PC-3 (cell line): ENCODE measurements around the gene TNFAIP8. TPM values are rescaled to one million over a fixed set of nuclear protein-coding genes. Genes with fewer than 3 reads are reported as not detected.

Source experiments
- ATAC-seq: fragments of 200-7000 bp; cut with Tn5 transposase; 2 replicates; pipeline ENCODE4 v1.9.1; 2020; ENCODE audit warnings: mild to moderate bottlenecking, moderate library complexity
- BruUV-seq: library from RNA; stranded (reverse); fragments of 400-500 nt; replicated peaks from 2 replicates; lab custom pipeline; 2021; lab: Mats Ljungman, UMichigan
- CTCF ChIA-PET: fragments of 300-600 bp; sonication (Branson Sonifier 250); formaldehyde crosslinking; loops from one replicate; lab custom pipeline; 2022; ENCODE audit warnings: antibody characterized with exemption; lab: Charles Lee
- POLR2A ChIA-PET: fragments of 300-600 bp; sonication (Branson Sonifier 250); formaldehyde crosslinking; loops from one replicate; lab custom pipeline; 2022; ENCODE audit warnings: antibody characterized with exemption; ENCODE audit not compliant: unreplicated experiment; lab: Charles Lee
- DNase-seq: peaks from one replicate; pipeline ENCODE4 v3.0.0-alpha.2; 2015
- H2AFZ ChIP-seq: fragments of 300-600 bp; sonication (generic); 2 replicates; pipeline ENCODE4 v1.6.0; 2016; ENCODE audit warnings: antibody characterized with exemption, low read length
- H3F3A ChIP-seq: fragments of 300-600 bp; sonication (generic); one replicate; pipeline ENCODE4 v1.6.0; 2017; ENCODE audit warnings: antibody characterized with exemption, low read length, control low read depth, mild to moderate bottlenecking; ENCODE audit not compliant: unreplicated experiment
- H3K27ac ChIP-seq: fragments of 300-600 bp; sonication (generic); 2 replicates; pipeline ENCODE4 v1.5.1; 2016; ENCODE audit warnings: mild to moderate bottlenecking, low read length
- H3K27me3 ChIP-seq: fragments of 300-600 bp; sonication (generic); 2 replicates; pipeline ENCODE4 v1.6.1; 2016; ENCODE audit warnings: low read length, mixed read lengths
- H3K36me3 ChIP-seq: fragments of 300-600 bp; sonication (generic); 2 replicates; pipeline ENCODE4 v1.6.1; 2016; ENCODE audit warnings: low read depth, mixed run types, low read length, mixed read lengths
- H3K4me1 ChIP-seq: fragments of 300-600 bp; sonication (generic); 2 replicates; pipeline ENCODE4 v1.5.1; 2016; ENCODE audit warnings: low read length; ENCODE audit not compliant: insufficient read depth
- H3K4me2 ChIP-seq: fragments of 300-600 bp; sonication (generic); 2 replicates; pipeline ENCODE4 v1.6.0; 2016; ENCODE audit warnings: low read length
- H3K4me3 ChIP-seq: fragments of 300-600 bp; sonication (generic); 2 replicates; pipeline ENCODE4 v1.5.1; 2016; ENCODE audit warnings: mild to moderate bottlenecking, low read length, mixed read lengths
- H3K79me2 ChIP-seq: fragments of 300-600 bp; sonication (generic); 2 replicates; pipeline ENCODE4 v1.6.1; 2017; ENCODE audit warnings: low read length, mixed read lengths
- H3K9ac ChIP-seq: fragments of 300-600 bp; sonication (generic); 2 replicates; pipeline ENCODE4 v1.6.0; 2016; ENCODE audit warnings: mild to moderate bottlenecking, low read length
- H3K9me2 ChIP-seq: fragments of 300-600 bp; sonication (generic); replicated peaks from 2 replicates; pipeline ENCODE4 v1.6.1; 2016; ENCODE audit warnings: mixed run types, low read length, mixed read lengths
- H3K9me3 ChIP-seq: fragments of 300-600 bp; sonication (generic); 2 replicates; pipeline ENCODE4 v1.6.1; 2016; ENCODE audit warnings: low read length, mixed read lengths
- H4K20me1 ChIP-seq: fragments of 300-600 bp; sonication (generic); 2 replicates; pipeline ENCODE4 v1.6.1; 2016; ENCODE audit warnings: low read length, mixed read lengths
- CTCF ChIP-seq: fragments of 300-600 bp; sonication (generic); conservative IDR thresholded peaks from 2 replicates; pipeline ENCODE4 v1.5.1; 2017; ENCODE audit warnings: antibody characterized with exemption, low read depth, mild to moderate bottlenecking, low read length
- EZH2 ChIP-seq: fragments of 300-600 bp; sonication (generic); IDR thresholded peaks from one replicate; pipeline ENCODE4 v1.6.1; 2017; ENCODE audit warnings: antibody characterized with exemption, mild to moderate bottlenecking, low read length; ENCODE audit not compliant: unreplicated experiment
- EZH2phosphoT487 ChIP-seq: fragments of 300-600 bp; sonication (generic); IDR thresholded peaks from 2 replicates; pipeline ENCODE4 v1.6.1; 2018; ENCODE audit warnings: mild to moderate bottlenecking, antibody characterized with exemption, low read length, borderline replicate concordance
- intact Hi-C: fragments of 100-400 bp; cut with micrococcal nuclease; formaldehyde crosslinking; loops from 2 replicates; pipeline ENCODE4 v1.9.0; 2023
- total RNA-seq: library from RNA; depleted of rRNA; stranded (reverse); fragments of >200 nt; gene quantifications from 2 replicates; pipeline ENCODE4 v1.2.3, GENCODE V29; 2014

Gene TNFAIP8
- total RNA-seq, 1 experiment from 2014 or later: 20.0 TPM

- Histone ChIP-seq H3F3A (peaks cover 12% of the 10 kb centered on the region), H2AFZ (peak overlapping the region; percentile 46), H3K4me1 (peaks cover 39% of the 10 kb centered on the region), H3K27ac (peak overlapping the region; percentile 97), H3K9me2 (no peaks in the 10 kb centered on the region), H3K27me3 (no peaks in the 10 kb centered on the region), H3K4me3 (peak overlapping the region; percentile 46), H3K4me2 (peak overlapping the region; percentile 73), H3K79me2 (peaks cover 6% of the 10 kb centered on the region; the same call in 1 of the 2 replicates), H3K9ac (peak overlapping the region; percentile 77), H4K20me1 (no peaks in the 10 kb centered on the region), H3K9me3 (no peaks in the 10 kb centered on the region), H3K36me3 (no peaks in the 10 kb centered on the region)
- POLR2A ChIA-PET: no interaction called here
- ATAC-seq: peak; percentile 14
- TF ChIP-seq EZH2 (no peak), CTCF (no peak), EZH2phosphoT487 (no peak)
- TSS peak; percentile 76 for BruUV-seq
- DNase-seq: peak; percentile 64
- intact Hi-C loops: loop anchor here (5.0 kb wide), 1 partner anchor 34 kb away; the partner anchor contains the start of gene TNFAIP8
- CTCF ChIA-PET: interaction anchor here (0.7 kb wide), 1 partner anchor 1127 kb away, joined by 5 read pairs; no protein-coding TSS in a partner anchor
Observed at GRCh38 chr5:119323601-119324000, 32.2 kb upstream of the TNFAIP8 start.

- BruUV-seq: no TSS peak
- DNase-seq (no peak), ATAC-seq (no peak)
- peaks cover 39% of the 10 kb centered on the region for H3K4me1 ChIP-seq
- peak overlapping the region; percentile 63 for H3K9ac ChIP-seq
- H4K20me1 ChIP-seq: no peaks in the 10 kb centered on the region
- POLR2A ChIA-PET: interaction anchor here (0.6 kb wide), 1 partner anchor 35 kb away, joined by 3 read pairs; no protein-coding TSS in a partner anchor
- peak overlapping the region; percentile 97 for H3K27ac ChIP-seq
- CTCF ChIA-PET: interaction anchor here (0.7 kb wide), 1 partner anchor 17 kb away, joined by 3 read pairs; no protein-coding TSS in a partner anchor
- H3F3A ChIP-seq: peaks cover 12% of the 10 kb centered on the region
- no peak for TF ChIP-seq CTCF
- TF ChIP-seq EZH2phosphoT487: no peak
- no peak for TF ChIP-seq EZH2
- H2AFZ ChIP-seq: no peak overlapping the region
- intact Hi-C loops: loop anchor here (2.0 to 5.0 kb wide), 2 partner anchors 32 to 56 kb away; partner anchors contain the start of gene TNFAIP8
- H3K27me3 ChIP-seq: no peaks in the 10 kb centered on the region
- H3K9me2 ChIP-seq: no peaks in the 10 kb centered on the region
- no peaks in the 10 kb centered on the region for H3K9me3 ChIP-seq
- H3K4me3 ChIP-seq: peak overlapping the region; percentile 39; the same call in 1 of the 2 replicates
- H3K36me3 ChIP-seq: no peaks in the 10 kb centered on the region
- peak overlapping the region; percentile 73 for H3K4me2 ChIP-seq
- H3K79me2 ChIP-seq: peaks cover 6% of the 10 kb centered on the region; the same call in 1 of the 2 replicates
Observed at GRCh38 chr5:119324842-119325241, 31.0 kb upstream of the TNFAIP8 start.

DNA sequence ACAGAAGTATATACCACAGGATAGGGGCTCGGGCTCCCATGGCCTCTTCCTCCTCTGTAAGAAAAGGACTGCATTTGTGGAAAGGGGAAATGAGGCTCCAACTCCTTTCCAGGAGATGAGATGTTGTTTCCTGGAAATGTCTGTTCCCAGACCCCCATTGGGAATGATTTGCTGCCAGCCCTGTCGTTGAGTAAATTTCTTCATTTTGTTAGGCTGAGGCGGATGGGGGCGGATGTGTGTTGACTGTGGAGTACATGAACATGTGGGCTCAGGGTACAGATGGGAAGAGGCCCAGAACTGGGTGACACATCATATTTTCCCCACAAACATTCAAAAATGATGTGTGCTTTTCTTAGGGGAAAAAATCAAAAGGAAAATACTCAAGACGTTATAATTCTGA is 28.8 kb upstream of the TNFAIP8 start:
- H3K36me3 ChIP-seq: no peaks in the 10 kb centered on the region
- intact Hi-C loops: no loop called here
- ChIA-PET CTCF (no interaction called here), POLR2A (no interaction called here)
- no peak for ATAC-seq
- H3K27me3 ChIP-seq: no peaks in the 10 kb centered on the region
- no peak overlapping the region for H3K4me3 ChIP-seq
- H3F3A ChIP-seq: peaks cover 12% of the 10 kb centered on the region
- no TSS peak for BruUV-seq
- peaks cover 28% of the 10 kb centered on the region for H3K4me1 ChIP-seq
- H3K9me2 ChIP-seq: no peaks in the 10 kb centered on the region
- DNase-seq: no peak
- no peak overlapping the region for H2AFZ ChIP-seq
- peaks cover 6% of the 10 kb centered on the region; the same call in 1 of the 2 replicates for H3K79me2 ChIP-seq
- H4K20me1 ChIP-seq: no peaks in the 10 kb centered on the region
- H3K4me2 ChIP-seq: no peak overlapping the region
- no peaks in the 10 kb centered on the region for H3K9me3 ChIP-seq
- no peak overlapping the region for H3K9ac ChIP-seq
- no peak overlapping the region for H3K27ac ChIP-seq
- no peak for TF ChIP-seq EZH2phosphoT487
